HepG2 (cell line): ENCODE results near the gene SLC4A2. TPM values are rescaled to one million over a fixed set of nuclear protein-coding genes. Genes with fewer than 3 reads are reported as not detected.
A peak's percentile ranks its signal among the peaks of the same experiment; 100 is the strongest.

Experiments
- ATAC-seq: fragments of 200-7000 bp; cut with Tn5 transposase; 3 replicates; pipeline ENCODE4 v1.9.1; 2020; ENCODE audit warnings: mild to moderate bottlenecking, moderate library complexity
- BruUV-seq: library from RNA; stranded (reverse); fragments of 400-500 nt; replicated peaks from 2 replicates; lab custom pipeline; 2021; lab: Mats Ljungman, UMichigan
- CTCF ChIA-PET: fragments of 300-600 bp; formaldehyde crosslinking; extraction: SDS; loops from one replicate; lab custom pipeline; 2021; ENCODE audit warnings: low total read pairs, inconsistent platforms, low intra/inter-chr PET ratio; lab: Yijun Ruan, JAX
- POLR2A ChIA-PET: fragments of 350-600 bp; sonication (Branson Sonifier 250); formaldehyde crosslinking; loops from one replicate; lab custom pipeline; 2020; ENCODE audit warnings: antibody characterized with exemption, inconsistent platforms; lab: Yijun Ruan, JAX
- DNase-seq: peaks from one replicate; pipeline ENCODE4 v3.0.0-alpha.2; 2015; ENCODE audit warnings: low spot score
- FAIRE-seq: peaks from 3 replicates; lab custom pipeline; 2011; peaks lifted over from hg19 to GRCh38; lab: Jason Lieb, UNC
- H2AFZ ChIP-seq: one replicate; pipeline ENCODE4 v1.6.1; 2011; ENCODE audit warnings: low read length, inconsistent platforms
- H3K27ac ChIP-seq: fragments of 300-600 bp; 3 replicates; pipeline ENCODE4 v1.8.0; 2011; ENCODE audit warnings: mixed run types, mild to moderate bottlenecking, mixed read lengths, low read length, inconsistent platforms; ENCODE audit not compliant: insufficient read depth; ENCODE audit errors: extremely low read length
- H3K27me3 ChIP-seq, 2 experiments: fragments of 200-600 bp in 1 of 2; 2 replicates in 1 of 2; 3 replicates in 1 of 2; pipeline versions ENCODE4 v1.6.0 to v1.8.0; 2011; ENCODE audit warnings: low read length in 2 of 2, mild to moderate bottlenecking in 2 of 2, moderate library complexity in 2 of 2, inconsistent platforms in 1 of 2; ENCODE audit not compliant: insufficient read depth in 2 of 2, control insufficient read depth in 1 of 2
- H3K36me3 ChIP-seq, 2 experiments: fragments of 200-600 bp in 1 of 2; replicated peaks in 1 of 2; 2 replicates in 1 of 2; 3 replicates in 1 of 2; pipeline versions ENCODE4 v1.5.1 to v1.8.0; 2011; ENCODE audit warnings: low read length in 2 of 2, inconsistent platforms in 1 of 2; ENCODE audit not compliant: insufficient read depth in 2 of 2, control insufficient read depth in 1 of 2
- H3K4me1 ChIP-seq: 2 replicates; pipeline ENCODE4 v1.5.1; 2012; ENCODE audit warnings: low read length, inconsistent platforms; ENCODE audit not compliant: insufficient read depth
- H3K4me2 ChIP-seq: 2 replicates; pipeline ENCODE4 v1.6.0; 2011; ENCODE audit warnings: low read depth, low read length, inconsistent platforms
- H3K4me3 ChIP-seq, 3 experiments: fragments of 200-600 bp in 1 of 3; sonication (generic), shearing (Covaris generic) in 1 of 3; replicated peaks in 1 of 3; 2 replicates each; pipeline ENCODE4 v1.5.1; 2011 to 2016; ENCODE audit warnings: low read length in 3 of 3, inconsistent platforms in 2 of 3, low read depth in 2 of 3, mild to moderate bottlenecking in 2 of 3, control low read depth in 1 of 3, mixed read lengths in 1 of 3; ENCODE audit not compliant: insufficient read depth in 1 of 3
- H3K79me2 ChIP-seq: one replicate; pipeline ENCODE4 v1.6.1; 2011; ENCODE audit warnings: low read length, inconsistent platforms; ENCODE audit not compliant: insufficient read depth
- H3K9ac ChIP-seq: 2 replicates; pipeline ENCODE4 v1.6.0; 2011; ENCODE audit warnings: mild to moderate bottlenecking, low read depth, low read length, inconsistent platforms; ENCODE audit not compliant: insufficient read depth
- H3K9me3 ChIP-seq: 2 replicates; pipeline ENCODE4 v1.5.1; 2012; ENCODE audit warnings: mild to moderate bottlenecking, low read length
- H4K20me1 ChIP-seq: 2 replicates; pipeline ENCODE4 v1.6.0; 2011; ENCODE audit warnings: inconsistent platforms, mild to moderate bottlenecking, low read length, moderate library complexity; ENCODE audit not compliant: insufficient read depth
- CSRNP1 ChIP-seq: sonication (generic); formaldehyde crosslinking; IDR thresholded peaks from 2 replicates; pipeline ENCODE4 v1.8.1; 2023; ENCODE audit warnings: mild to moderate bottlenecking, missing genetic modification reagents
- GMEB2 ChIP-seq: IDR thresholded peaks from 2 replicates; pipeline ENCODE4 v1.6.1; 2016; ENCODE audit warnings: missing biosample characterization, missing genetic modification reagents, low read depth
- GTF2F1 ChIP-seq: fragments of 150-350 bp; IDR thresholded peaks from 2 replicates; pipeline ENCODE4 v1.6.1; 2014; ENCODE audit warnings: low read length
- HOXA3 ChIP-seq: sonication (generic); formaldehyde crosslinking; IDR thresholded peaks from 2 replicates; pipeline ENCODE4 v1.5.0; 2020; ENCODE audit warnings: missing genetic modification reagents
- MNT ChIP-seq: fragments of 450-650 bp; IDR thresholded peaks from 2 replicates; pipeline ENCODE4 v1.6.1; 2016
- NFIB ChIP-seq: sonication (generic); formaldehyde crosslinking; IDR thresholded peaks from 2 replicates; pipeline ENCODE4 v1.9.0; 2021; ENCODE audit warnings: missing genetic modification reagents, mild to moderate bottlenecking, borderline replicate concordance
- NFYB ChIP-seq: sonication (generic); formaldehyde crosslinking; IDR thresholded peaks from 2 replicates; pipeline ENCODE4 v1.4.0; 2020; ENCODE audit warnings: missing genetic modification reagents
- PHF5A ChIP-seq: IDR thresholded peaks from one replicate; pipeline ENCODE4 v1.6.1; 2018; ENCODE audit warnings: low read depth, missing genetic modification reagents; ENCODE audit not compliant: unreplicated experiment
- SOX6 ChIP-seq, 2 experiments: fragments of 450-650 bp in 1 of 2; sonication (generic) in 1 of 2; formaldehyde crosslinking in 1 of 2; IDR thresholded peaks; 2 replicates each; pipeline versions ENCODE4 v1.4.0 to v1.6.1; 2017 to 2020; ENCODE audit warnings: antibody characterized with exemption in 1 of 2, mild to moderate bottlenecking in 1 of 2, missing genetic modification reagents in 1 of 2
- TARDBP ChIP-seq: sonication (generic); formaldehyde crosslinking; IDR thresholded peaks from 2 replicates; pipeline ENCODE4 v1.8.0; 2022; ENCODE audit warnings: mild to moderate bottlenecking, missing genetic modification reagents
- ZFP90 ChIP-seq: sonication (generic); formaldehyde crosslinking; IDR thresholded peaks from 2 replicates; pipeline ENCODE4 v1.8.0; 2022; ENCODE audit warnings: missing genetic modification reagents, mild to moderate bottlenecking, inconsistent platforms, borderline replicate concordance
- ZNF362 ChIP-seq: sonication (generic); formaldehyde crosslinking; IDR thresholded peaks from 2 replicates; pipeline ENCODE4 v1.4.0; 2020; ENCODE audit warnings: missing genetic modification reagents, mild to moderate bottlenecking, borderline replicate concordance
- ZNF414 ChIP-seq: sonication (generic); formaldehyde crosslinking; IDR thresholded peaks from 2 replicates; pipeline ENCODE4 v1.5.0; 2020; ENCODE audit warnings: missing genetic modification reagents
- ZNF773 ChIP-seq: sonication (generic); formaldehyde crosslinking; IDR thresholded peaks from 2 replicates; pipeline ENCODE4 v1.4.0; 2020; ENCODE audit warnings: missing genetic modification reagents, borderline replicate concordance
- ZNF891 ChIP-seq: sonication (generic); formaldehyde crosslinking; IDR thresholded peaks from 2 replicates; pipeline ENCODE4 v1.5.0; 2020; ENCODE audit warnings: mild to moderate bottlenecking, missing genetic modification reagents
- ZSCAN9 ChIP-seq: IDR thresholded peaks from 2 replicates; pipeline ENCODE4 v1.6.1; 2016; ENCODE audit warnings: borderline replicate concordance
- WGBS: methylation state at CpG from one replicate; pipeline ENCODE4 v1.1.6; 2017; ENCODE audit warnings: low lambda C conversion rate; 5-methylcytosine and 5-hydroxymethylcytosine counted together
- in situ Hi-C: cut with HindIII; loops from 2 replicates; pipeline ENCODE4 v1.10.0; 2017; ENCODE audit warnings: low pct_unique_long_range_greater_than_20kb; ENCODE audit not compliant: extremely low pct_ligation_motif_present
- intact Hi-C: fragments of 100-400 bp; cut with micrococcal nuclease; formaldehyde crosslinking; loops from one replicate; pipeline ENCODE4 v1.10.0; 2022; ENCODE audit not compliant: unreplicated experiment
- polyA plus RNA-seq, 8 experiments: library from polyadenylated mRNA; depleted of rRNA in 3 of 8; stranded (reverse) in 7 of 8; unstranded in 1 of 8; fragments of >200 nt; fragmentation: Illumina TruSeq in 4 of 8; extraction: Trizol in 4 of 8; gene quantifications; 2 replicates each; pipeline versions ENCODE4 v1.2.1 to v1.2.3, GENCODE V29; 2011 to 2016; ENCODE audit warnings: low read depth in 4 of 8, missing spikeins in 1 of 8, mixed read lengths in 1 of 8; ENCODE audit not compliant: insufficient read depth in 1 of 8
- total RNA-seq, 5 experiments: library from RNA; depleted of rRNA; stranded (reverse); fragments of >200 nt; fragmentation: Illumina TruSeq; extraction: Trizol; gene quantifications; 2 replicates each; pipeline ENCODE4 v1.2.3, GENCODE V29; 2016; ENCODE audit warnings: low read depth in 1 of 5

The SLC4A2 gene
- total and polyA plus RNA-seq, 2 of the 13 experiments (the other 11 are each of a cell fraction or from before 2014, with no cell fraction given): 51.9 to 73.4 TPM

- Histone ChIP-seq H3K4me3 (peak within 1 kb of the TSS; percentile 85 to 96 (median 88)), H3K4me1 (peaks cover 45% of the 10 kb centered on the region), H2AFZ (no peak within 1 kb of the TSS), H4K20me1 (no peaks in the 10 kb centered on the region), H3K4me2 (peak within 1 kb of the TSS; percentile 99), H3K36me3 (peaks cover 4 to 6% of the 10 kb centered on the region in 2 experiments; a peak in 3 of 5 replicates), H3K9ac (peak within 1 kb of the TSS; percentile 100), H3K9me3 (no peaks in the 10 kb centered on the region), H3K27ac (peak within 1 kb of the TSS; percentile 85), H3K79me2 (peaks cover 33% of the 10 kb centered on the region), H3K27me3 (no peaks in the 10 kb centered on the region; a peak in 1 of 5 replicates)
- ChIA-PET CTCF (interaction anchor here (1.1 kb wide), 1 partner anchor 53 kb away, joined by 3 read pairs; no protein-coding TSS in a partner anchor), POLR2A (interaction anchor here (1.0 to 3.8 kb wide), 10 partner anchors 8 to 152 kb away, joined by 3 to 144 read pairs (median 6); partner anchors contain the start of genes ABCB8, ABCF2, CHPF2 and SLC4A2)
- ATAC-seq: peak; percentile 72
- peak; percentile 77 for DNase-seq
- peak; percentile 39 for FAIRE-seq
- in situ Hi-C loops: no loop called here
- TSS peak; percentile 65 for BruUV-seq
- WGBS: 0% methylated on average over 2 of the region's 66 CpGs
- intact Hi-C loops: loop anchor here (1.0 to 10.0 kb wide), 2 partner anchors 18 to 164 kb away; partner anchors contain the start of gene SMARCD3
- TF ChIP-seq ZNF362 (CRISPR knock-in tag) (0 out of 2 replicates have a peak, but pooled peaks have one; percentile 11), ZSCAN9 (CRISPR knock-in tag) (peak; percentile 4; the same call in 1 of the 2 replicates), MNT (no peak), PHF5A (CRISPR knock-in tag) (peak; percentile 33), NFYB (CRISPR knock-in tag) (peak; percentile 66), SOX6 (IDR thresholded peaks at IDR 0.05) (no peak), SOX6 (CRISPR knock-in tag; IDR thresholded peaks at IDR 0.05) (peak; percentile 50), GMEB2 (CRISPR knock-in tag) (no peak), ZNF773 (CRISPR knock-in tag) (0 out of 2 replicates have a peak, but pooled peaks have one; percentile 13), ZNF891 (CRISPR knock-in tag) (peak; percentile 14; the same call in 1 of the 2 replicates), GTF2F1 (0 out of 2 replicates have a peak, but pooled peaks have one; percentile 64), ZFP90 (0 out of 2 replicates have a peak, but pooled peaks have one; percentile 16), TARDBP (CRISPR knock-in tag) (peak; percentile 69; the same call in 1 of the 2 replicates), NFIB (CRISPR knock-in tag) (no peak), CSRNP1 (CRISPR knock-in tag) (0 out of 2 replicates have a peak, but pooled peaks have one; percentile 40), ZNF414 (peak; percentile 69; the same call in 1 of the 2 replicates), HOXA3 (CRISPR knock-in tag) (peak; percentile 77)
Observed at GRCh38 chr7:151080522-151081169, 21.3 kb downstream of the SLC4A2 start, which contains the start of gene FASTK. Gene FASTK, minus strand, starts transcription at chr7:151080809. Its CDS starts 43 bp downstream, at chr7:151080766.
